Stimulated activated CD8-positive, alpha-beta memory T cell treated with anti-CD3 and anti-CD28 coated beads, Interleukin-7, amount 100 ng/mL, for 48 hours (primary cell): ENCODE results near the gene URGCP.
"Not testable (repeated sequence)": the region's sequence is repeated elsewhere in the genome, so short reads cannot be mapped to it uniquely, and the experiment has no call there.

ENCODE experiments used
- DNase-seq, 2 donors: peaks; one replicate each; pipeline ENCODE4 v3.0.0-alpha.2; 2020; ENCODE audit warnings: low read depth in 1 of 2; ENCODE audit errors: extremely low read depth in 1 of 2

The URGCP gene

GRCh38 chr7:43843296-43843695 lies 63.1 kb downstream of the URGCP start:
- DNase-seq = no peak

- DNase-seq = no peak
Measured at GRCh38 chr7:43838201-43838658, 68.2 kb downstream of the URGCP start.

GRCh38 chr7:43834463-43835251 lies 71.7 kb downstream of the URGCP start:
- peak in 1 of 2 donors; percentile 13 for DNase-seq

- not testable (repeated sequence) for DNase-seq
Measured at GRCh38 chr7:43830917-43831316, 75.5 kb downstream of the URGCP start.
